Endodermal cell (in vitro differentiated cells): ENCODE measurements around the gene SLCO1B3. TPM values are rescaled to one million over a fixed set of nuclear protein-coding genes. Genes with fewer than 3 reads are reported as not detected.
"Not testable (repeated sequence)": the region's sequence is repeated elsewhere in the genome, so short reads cannot be mapped to it uniquely, and the experiment has no call there.

Experiments used
- DNase-seq: peaks from one replicate; pipeline ENCODE4 v3.0.0-alpha.2; 2017
- H3K27ac ChIP-seq: 2 replicates; pipeline ENCODE4 v1.5.1; 2013; ENCODE audit warnings: mild to moderate bottlenecking, low read depth, low read length, moderate library complexity
- H3K27me3 ChIP-seq: 2 replicates; pipeline ENCODE4 v1.6.1; 2013; ENCODE audit warnings: mild to moderate bottlenecking, low read length, moderate library complexity; ENCODE audit not compliant: insufficient read depth, control insufficient read depth, poor library complexity, severe bottlenecking
- H3K36me3 ChIP-seq: 2 replicates; pipeline ENCODE4 v1.7.0; 2013; ENCODE audit warnings: mild to moderate bottlenecking, low read length, moderate library complexity; ENCODE audit not compliant: control insufficient read depth, insufficient read depth
- H3K4me1 ChIP-seq: one replicate; pipeline ENCODE4 v1.7.0; 2013; ENCODE audit warnings: low read length; ENCODE audit not compliant: control insufficient read depth, insufficient read depth
- H3K4me3 ChIP-seq: 2 replicates; pipeline ENCODE4 v1.5.1; 2013; ENCODE audit warnings: mild to moderate bottlenecking, low read length, moderate library complexity
- H3K9ac ChIP-seq: 2 replicates; pipeline ENCODE4 v1.6.1; 2013; ENCODE audit warnings: mild to moderate bottlenecking, low read length, moderate library complexity; ENCODE audit not compliant: poor library complexity, severe bottlenecking; ENCODE audit errors: extremely low read depth
- H3K9me3 ChIP-seq: 2 replicates; pipeline ENCODE4 v1.6.1; 2013; ENCODE audit warnings: mild to moderate bottlenecking, low read length, moderate library complexity; ENCODE audit not compliant: control insufficient read depth
- H3K27ac Mint-ChIP-seq: 2 replicates; pipeline ENCODE4 v1.8.0; 2020; ENCODE audit warnings: mixed read lengths
- H3K27me3 Mint-ChIP-seq: 2 replicates; pipeline ENCODE4 v1.8.0; 2021; ENCODE audit warnings: mild to moderate bottlenecking, mixed read lengths; ENCODE audit not compliant: insufficient read depth
- H3K36me3 Mint-ChIP-seq: 2 replicates; pipeline ENCODE4 v1.8.0; 2020; ENCODE audit warnings: low read depth, mixed read lengths
- H3K4me1 Mint-ChIP-seq: 2 replicates; pipeline ENCODE4 v1.8.0; 2020; ENCODE audit warnings: mixed read lengths
- H3K4me3 Mint-ChIP-seq: 2 replicates; pipeline ENCODE4 v1.8.0; 2020; ENCODE audit warnings: mild to moderate bottlenecking, moderate library complexity, mixed read lengths
- H3K9me3 Mint-ChIP-seq: 2 replicates; pipeline ENCODE4 v1.8.0; 2020; ENCODE audit warnings: mild to moderate bottlenecking, mixed read lengths
- CTCF ChIP-seq: fragments of 200-600 bp; sonication (generic); conservative IDR thresholded peaks from 2 replicates; pipeline ENCODE4 v1.5.0; 2021; ENCODE audit warnings: antibody characterized with exemption, mild to moderate bottlenecking
- WGBS, 2 experiments: methylation state at CpG; one replicate each; pipeline versions ENCODE4 v1.1.5 to v1.1.7; 2013; ENCODE audit warnings: missing lambda C conversion rate in 2 of 2, mixed read lengths in 1 of 2; ENCODE audit not compliant: insufficient coverage in 1 of 2, insufficient read length in 1 of 2; 5-methylcytosine and 5-hydroxymethylcytosine counted together
- long read RNA-seq, 4 experiments: library from polyadenylated mRNA in 2 of 4; library from RNA in 1 of 4; library from capped mRNA in 1 of 4; stranded (forward) in 3 of 4; unstranded in 1 of 4; transcript quantifications; one replicate each; pipeline ENCODE4 v2.0.0, GENCODE V29; 2020 to 2021; ENCODE audit warnings: inconsistent platforms in 1 of 4
- polyA plus RNA-seq, 2 experiments: library from polyadenylated mRNA; stranded (reverse); fragments of 50-300 nt; gene quantifications; one replicate each; pipeline ENCODE4 v1.2.3, GENCODE V29; 2013
- total RNA-seq, 2 donors: library from RNA; stranded (reverse); fragmentation: NEBNext Ultra II Directional in 1 of 2; extraction: Animal tissue kit (Norgen Biotek cat#: 25700) in 1 of 2; gene quantifications; 2 replicates in 1 of 2; 3 replicates in 1 of 2; pipeline ENCODE4 v1.2.1, GENCODE V29; 2021

The SLCO1B3 gene
- total RNA-seq: not detected
- not detected for polyA plus RNA-seq (2013, experiment 1 of 2)
- polyA plus RNA-seq (2013, experiment 2 of 2): not detected
- long read RNA-seq, experiment 1: 0 reads
- long read RNA-seq, experiment 2: 0 reads
- long read RNA-seq, experiment 3: 0 reads
- long read RNA-seq, experiment 4: 0 reads

DNA sequence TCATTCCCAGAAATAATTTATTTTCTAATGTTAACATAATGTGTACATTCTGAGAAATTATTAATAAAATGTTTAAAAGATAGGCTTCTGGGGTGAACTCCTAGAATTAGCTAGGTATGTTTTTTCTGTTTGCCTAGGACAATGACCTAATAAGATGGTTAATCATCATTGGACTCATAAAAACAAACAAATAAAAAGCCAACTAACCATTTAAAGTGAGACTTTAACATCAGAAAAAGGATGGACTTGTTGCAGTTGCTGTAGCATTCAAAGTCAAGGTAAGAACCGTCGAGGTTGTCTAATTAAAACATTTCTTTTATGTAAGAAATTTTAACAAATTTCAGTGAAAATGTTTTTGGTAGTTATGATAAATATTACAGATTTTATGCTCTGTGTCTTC, at the start of gene SLCO1B3:
Gene SLCO1B3 (plus strand): TSS at position 219 of the 400 bp plus-strand sequence. CDS start 5,034 bp downstream, outside the sequence.
- 100% methylated on average over 2 of the region's 2 CpGs; no CpG with 5 or more reads in 1 of the 2 experiments for WGBS, 2 experiments

DNA sequence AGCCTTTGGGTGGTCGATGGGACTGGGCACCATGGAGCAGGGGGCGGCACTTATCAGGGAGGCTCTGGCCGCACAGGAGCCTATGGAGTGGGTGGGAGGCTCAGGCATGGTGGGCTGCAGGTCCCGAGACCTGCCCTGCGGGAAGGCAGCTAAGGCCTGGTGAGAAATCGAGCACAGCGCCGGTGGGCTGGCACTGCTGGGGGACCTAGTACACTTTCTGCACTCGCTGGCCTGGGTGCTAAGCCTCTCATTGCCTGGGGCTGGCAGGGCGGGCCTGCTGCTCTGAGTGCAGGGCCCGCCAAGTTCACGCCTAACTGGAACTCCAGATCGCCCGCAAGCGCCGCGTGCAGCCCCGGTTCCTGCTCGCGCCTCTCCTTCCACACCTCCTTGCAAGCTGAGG, 33.1 kb upstream of the SLCO1B3 start:
- 91 to 98% methylated on average over 10 to 20 of the region's 20 CpGs for WGBS, 2 experiments
- Histone ChIP-seq H3K27me3 (no peaks in the 10 kb centered on the region), H3K9me3 (peaks cover 13% of the 10 kb centered on the region), H3K4me3 (no peak overlapping the region), H3K9ac (no peak overlapping the region), H3K36me3 (no peaks in the 10 kb centered on the region), H3K4me1 (no peaks in the 10 kb centered on the region), H3K27ac (no peak overlapping the region)
- no peak for DNase-seq
- Mint-ChIP-seq H3K9me3 (peaks cover 42% of the 10 kb centered on the region), H3K4me1 (peaks cover 10% of the 10 kb centered on the region), H3K27me3 (no peaks in the 10 kb centered on the region), H3K36me3 (no peaks in the 10 kb centered on the region), H3K4me3 (no peak overlapping the region), H3K27ac (no peak overlapping the region)
- TF ChIP-seq CTCF: no peak

More for the DNA sequence above, at the start of gene SLCO1B3:
- Mint-ChIP-seq H3K4me3 (no peak within 1 kb of the TSS), H3K4me1 (peaks cover 4% of the 10 kb centered on the region), H3K27ac (no peak within 1 kb of the TSS), H3K27me3 (no peaks in the 10 kb centered on the region), H3K9me3 (peaks cover 13% of the 10 kb centered on the region), H3K36me3 (no peaks in the 10 kb centered on the region)
- Histone ChIP-seq H3K36me3 (no peaks in the 10 kb centered on the region), H3K9me3 (no peaks in the 10 kb centered on the region), H3K4me3 (no peak within 1 kb of the TSS), H3K4me1 (no peaks in the 10 kb centered on the region), H3K27me3 (no peaks in the 10 kb centered on the region), H3K9ac (no peak within 1 kb of the TSS), H3K27ac (no peak within 1 kb of the TSS)
- no peak for DNase-seq
- TF ChIP-seq CTCF: no peak

DNA sequence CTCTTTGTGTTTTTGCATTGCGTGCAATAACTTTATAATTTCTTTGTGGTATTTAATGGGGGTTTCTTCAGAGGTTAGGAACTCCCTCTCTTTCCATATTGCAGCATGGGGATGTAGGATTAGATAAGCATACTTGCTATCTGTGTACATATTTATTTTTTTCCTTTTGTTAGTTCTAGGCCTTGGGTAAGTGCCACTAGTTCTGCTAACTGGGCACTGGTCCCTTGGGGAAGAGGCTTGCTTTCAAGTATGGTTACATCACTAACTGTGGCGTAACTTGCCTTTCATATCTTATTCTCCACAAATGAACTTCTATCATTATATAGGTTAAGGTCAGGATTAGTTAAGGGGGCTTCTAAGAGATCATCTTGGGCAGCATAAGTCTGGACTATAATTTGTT, 31.5 kb upstream of the SLCO1B3 start:
- H3K27ac ChIP-seq: no peak overlapping the region
- peaks cover 44% of the 10 kb centered on the region for H3K9me3 Mint-ChIP-seq
- no peaks in the 10 kb centered on the region for H3K36me3 Mint-ChIP-seq
- H3K4me3 ChIP-seq: no peak overlapping the region
- no peaks in the 10 kb centered on the region for H3K36me3 ChIP-seq
- no peak overlapping the region for H3K4me3 Mint-ChIP-seq
- no peak overlapping the region for H3K27ac Mint-ChIP-seq
- H3K27me3 Mint-ChIP-seq: no peaks in the 10 kb centered on the region
- TF ChIP-seq CTCF: no peak
- WGBS, 2 experiments: no CpG with 5 or more reads among the region's 2 CpGs
- peaks cover 13% of the 10 kb centered on the region for H3K9me3 ChIP-seq
- no peaks in the 10 kb centered on the region for H3K27me3 ChIP-seq
- no peak overlapping the region for H3K9ac ChIP-seq
- H3K4me1 ChIP-seq: no peaks in the 10 kb centered on the region
- peaks cover 9% of the 10 kb centered on the region for H3K4me1 Mint-ChIP-seq
- no peak for DNase-seq

DNA sequence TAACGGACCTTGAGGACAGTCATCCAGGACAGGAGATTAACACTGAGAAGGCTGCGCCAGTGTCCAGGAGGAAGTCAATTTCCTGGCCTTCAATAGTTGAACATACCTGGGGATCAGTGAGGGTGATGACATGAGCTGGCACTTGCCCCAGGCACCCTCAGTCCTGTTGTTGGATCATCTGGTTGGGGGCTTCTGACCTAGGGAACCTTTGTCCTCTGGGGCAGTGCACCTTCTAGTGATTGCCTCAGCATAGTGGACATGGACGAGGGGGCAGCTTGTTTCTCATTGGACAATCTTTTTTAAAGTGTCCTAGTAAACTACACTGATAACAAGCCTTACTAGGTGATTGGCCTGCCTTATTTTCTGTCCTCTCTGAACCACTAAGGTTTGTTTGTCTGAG, 30.5 kb upstream of the SLCO1B3 start:
- not testable (repeated sequence) for H3K9ac ChIP-seq, H3K27ac Mint-ChIP-seq, H3K4me3 Mint-ChIP-seq, H3K36me3 ChIP-seq, H3K4me1 ChIP-seq, H3K27ac ChIP-seq, DNase-seq, H3K27me3 ChIP-seq, H3K4me3 ChIP-seq, H3K27me3 Mint-ChIP-seq, H3K4me1 Mint-ChIP-seq, H3K36me3 Mint-ChIP-seq
- 94% methylated on average over 3 of the region's 3 CpGs; no CpG with 5 or more reads in 1 of the 2 experiments for WGBS, 2 experiments
- H3K9me3 ChIP-seq: peaks cover 13% of the 10 kb centered on the region
- peaks cover 43% of the 10 kb centered on the region for H3K9me3 Mint-ChIP-seq

- H3K36me3 ChIP-seq, H3K27ac ChIP-seq, H3K9me3 ChIP-seq, DNase-seq, H3K27me3 Mint-ChIP-seq, H3K4me3 ChIP-seq, H3K27me3 ChIP-seq, H3K36me3 Mint-ChIP-seq, H3K27ac Mint-ChIP-seq, H3K4me1 Mint-ChIP-seq, H3K4me1 ChIP-seq, H3K4me3 Mint-ChIP-seq, H3K9ac ChIP-seq: not testable (repeated sequence)
- H3K9me3 Mint-ChIP-seq: peaks cover 36% of the 10 kb centered on the region
- 94% methylated on average over 12 of the region's 13 CpGs; no CpG with 5 or more reads in 1 of the 2 experiments for WGBS, 2 experiments
These were observed 26.6 kb upstream of the SLCO1B3 start for GRCh38 chr12:20783796-20784357.
